PFSK-1 (cell line): ENCODE data around the gene SCN4B.

Source experiments
- POLR2AphosphoS5 ChIP-seq: IDR thresholded peaks from 2 replicates; pipeline ENCODE4 v1.6.1; 2012; ENCODE audit warnings: low read depth, mild to moderate bottlenecking, control low read depth, low read length, moderate library complexity
- SIN3A ChIP-seq: IDR thresholded peaks from 2 replicates; pipeline ENCODE4 v1.6.1; 2012; ENCODE audit warnings: mild to moderate bottlenecking, low read length, moderate library complexity, borderline replicate concordance; ENCODE audit not compliant: insufficient read depth
- TAF1 ChIP-seq: IDR thresholded peaks from 2 replicates; pipeline ENCODE4 v1.6.1; 2012; ENCODE audit warnings: low read length, control low read depth, borderline replicate concordance; ENCODE audit not compliant: insufficient read depth

DNA sequence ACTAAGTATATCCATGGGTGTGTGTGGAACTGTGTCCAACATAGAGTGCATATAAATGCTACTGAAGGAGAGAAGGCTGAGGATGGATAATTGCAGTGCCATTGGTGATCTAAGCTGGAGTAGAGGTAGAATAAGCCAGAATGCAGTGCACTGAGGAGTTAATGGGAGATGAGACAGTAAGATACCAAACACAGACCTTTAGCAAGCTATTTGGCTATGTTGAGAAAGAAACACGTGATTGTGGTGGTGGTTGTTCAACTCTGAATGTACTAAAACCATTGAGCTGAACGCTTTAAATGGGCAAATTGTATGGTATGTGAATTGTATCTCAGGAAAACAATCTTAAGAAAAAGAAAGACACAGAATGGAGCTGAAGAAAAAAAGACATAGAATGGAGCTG, 49.3 kb upstream of the SCN4B start:
- no peak for TF ChIP-seq TAF1
- no peak for TF ChIP-seq POLR2AphosphoS5
- no peak for TF ChIP-seq SIN3A
